Vagina (tissue), 2 donors: ENCODE data around the gene HK3.

Experiments used
- CTCF ChIP-seq, 3 experiments: fragments of 450-650 bp in 2 of 3; fragments of 200-600 bp in 1 of 3; sonication (generic) in 1 of 3; IDR thresholded peaks; one replicate each; pipeline ENCODE4 v1.5.1; 2017 to 2019; ENCODE audit warnings: antibody characterized with exemption in 3 of 3, mild to moderate bottlenecking in 2 of 3, moderate library complexity in 2 of 3
- POLR2A ChIP-seq, 2 donors: fragments of 450-650 bp; IDR thresholded peaks; one replicate each; pipeline ENCODE4 v1.6.1; 2017; ENCODE audit warnings: antibody characterized with exemption in 2 of 2, mild to moderate bottlenecking in 2 of 2, moderate library complexity in 2 of 2
- POLR2AphosphoS5 ChIP-seq, 2 donors: sonication (generic); formaldehyde crosslinking; IDR thresholded peaks; one replicate each; pipeline ENCODE4 v1.9.0; 2017; ENCODE audit warnings: antibody characterized with exemption in 2 of 2, mild to moderate bottlenecking in 2 of 2, low read depth in 1 of 2; ENCODE audit not compliant: insufficient read depth in 1 of 2

- TF ChIP-seq CTCF (IDR thresholded peaks at IDR 0.05): no peak
- no peak for TF ChIP-seq POLR2A (IDR thresholded peaks at IDR 0.05)
- no peak for TF ChIP-seq POLR2AphosphoS5 (IDR thresholded peaks at IDR 0.05; ENCODE audit: insufficient read depth in 1 of 2, low read depth in 1 of 2)
Observed at GRCh38 chr5:176908675-176909368, 9.7 kb upstream of the HK3 start.
